ENCODE data around the gene GPC6.

Gene GPC6

GRCh38 chr13:94239135-94239534 lies 1012.5 kb downstream of the GPC6 start:
- Histone ChIP-seq H3K36me3 (ENCODE audit: insufficient read depth, low read depth, low read length) (no peaks in the 10 kb centered on the region), H3K9me3 (ENCODE audit: insufficient read depth, low read depth, low read length) (no peaks in the 10 kb centered on the region), H3K4me1 (ENCODE audit: insufficient read depth, low read length) (no peaks in the 10 kb centered on the region), H3K4me3 (ENCODE audit: low read length) (no peak overlapping the region), H3K9ac (ENCODE audit: low read depth, low read length) (no peak overlapping the region), H3K27me3 (ENCODE audit: insufficient read depth, low read length) (no peaks in the 10 kb centered on the region), H3K27ac (ENCODE audit: low read length) (no peak overlapping the region)

GRCh38 chr13:94242554-94242953 lies 1015.9 kb downstream of the GPC6 start:
- no peaks in the 10 kb centered on the region for H3K36me3 ChIP-seq (ENCODE audit: insufficient read depth, low read depth, low read length)
- no peak overlapping the region for H3K4me3 ChIP-seq (ENCODE audit: low read length)
- no peaks in the 10 kb centered on the region for H3K4me1 ChIP-seq (ENCODE audit: insufficient read depth, low read length)
- no peaks in the 10 kb centered on the region for H3K27me3 ChIP-seq (ENCODE audit: insufficient read depth, low read length)
- H3K9me3 ChIP-seq (ENCODE audit: insufficient read depth, low read depth, low read length), result peaks cover 5% of the 10 kb centered on the region; the same call in 1 of the 2 replicates
- H3K9ac ChIP-seq (ENCODE audit: low read depth, low read length), result no peak overlapping the region
- H3K27ac ChIP-seq (ENCODE audit: low read length), result no peak overlapping the region

DNA sequence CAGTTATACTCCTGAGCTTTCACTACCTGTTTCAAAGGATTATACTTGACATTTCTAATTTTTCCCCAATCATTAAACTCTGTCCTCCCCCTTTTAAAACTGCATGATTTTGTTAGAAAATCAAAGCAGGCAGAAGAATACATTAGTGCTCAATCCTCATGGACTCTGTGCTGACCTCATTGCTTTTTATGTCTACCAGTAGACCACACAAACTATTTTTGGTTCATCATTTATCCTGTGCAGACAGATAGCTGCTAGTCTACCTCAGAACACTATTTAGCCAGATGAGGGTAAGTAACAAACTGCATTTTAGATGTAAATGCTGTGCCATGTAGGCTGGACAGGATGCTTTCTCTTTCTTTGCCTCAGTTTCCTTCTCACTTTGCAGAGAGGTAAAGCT lies 1016.9 kb downstream of the GPC6 start:
- no peaks in the 10 kb centered on the region for H3K4me1 ChIP-seq (ENCODE audit: insufficient read depth, low read length)

GRCh38 chr13:94246495-94246894 lies 1019.9 kb downstream of the GPC6 start:
- Histone ChIP-seq H3K4me3 (ENCODE audit: low read length) (no peak overlapping the region), H3K27ac (ENCODE audit: low read length) (no peak overlapping the region), H3K27me3 (ENCODE audit: insufficient read depth, low read length) (no peaks in the 10 kb centered on the region), H3K9me3 (ENCODE audit: insufficient read depth, low read depth, low read length) (peaks cover 5% of the 10 kb centered on the region; the same call in 1 of the 2 replicates), H3K9ac (ENCODE audit: low read depth, low read length) (no peak overlapping the region), H3K36me3 (ENCODE audit: insufficient read depth, low read depth, low read length) (no peaks in the 10 kb centered on the region), H3K4me1 (ENCODE audit: insufficient read depth, low read length) (peaks cover 3% of the 10 kb centered on the region; the same call in 1 of the 2 replicates)

More for the DNA sequence above, 1016.9 kb downstream of the GPC6 start:
- Histone ChIP-seq H3K36me3 (ENCODE audit: insufficient read depth, low read depth, low read length) (no peaks in the 10 kb centered on the region), H3K9ac (ENCODE audit: low read depth, low read length) (no peak overlapping the region), H3K27me3 (ENCODE audit: insufficient read depth, low read length) (no peaks in the 10 kb centered on the region), H3K4me3 (ENCODE audit: low read length) (no peak overlapping the region), H3K27ac (ENCODE audit: low read length) (no peak overlapping the region), H3K9me3 (ENCODE audit: insufficient read depth, low read depth, low read length) (peaks cover 5% of the 10 kb centered on the region; the same call in 1 of the 2 replicates)

- peaks cover 5% of the 10 kb centered on the region; the same call in 1 of the 2 replicates for H3K9me3 ChIP-seq (ENCODE audit: insufficient read depth, low read depth, low read length)
- H3K9ac ChIP-seq (ENCODE audit: low read depth, low read length), result no peak overlapping the region
- H3K4me3 ChIP-seq (ENCODE audit: low read length), result no peak overlapping the region
- peaks cover 3% of the 10 kb centered on the region; the same call in 1 of the 2 replicates for H3K4me1 ChIP-seq (ENCODE audit: insufficient read depth, low read length)
- no peaks in the 10 kb centered on the region for H3K36me3 ChIP-seq (ENCODE audit: insufficient read depth, low read depth, low read length)
- no peaks in the 10 kb centered on the region for H3K27me3 ChIP-seq (ENCODE audit: insufficient read depth, low read length)
- H3K27ac ChIP-seq (ENCODE audit: low read length), result no peak overlapping the region
Measured at GRCh38 chr13:94247890-94248289, 1021.3 kb downstream of the GPC6 start.

DNA sequence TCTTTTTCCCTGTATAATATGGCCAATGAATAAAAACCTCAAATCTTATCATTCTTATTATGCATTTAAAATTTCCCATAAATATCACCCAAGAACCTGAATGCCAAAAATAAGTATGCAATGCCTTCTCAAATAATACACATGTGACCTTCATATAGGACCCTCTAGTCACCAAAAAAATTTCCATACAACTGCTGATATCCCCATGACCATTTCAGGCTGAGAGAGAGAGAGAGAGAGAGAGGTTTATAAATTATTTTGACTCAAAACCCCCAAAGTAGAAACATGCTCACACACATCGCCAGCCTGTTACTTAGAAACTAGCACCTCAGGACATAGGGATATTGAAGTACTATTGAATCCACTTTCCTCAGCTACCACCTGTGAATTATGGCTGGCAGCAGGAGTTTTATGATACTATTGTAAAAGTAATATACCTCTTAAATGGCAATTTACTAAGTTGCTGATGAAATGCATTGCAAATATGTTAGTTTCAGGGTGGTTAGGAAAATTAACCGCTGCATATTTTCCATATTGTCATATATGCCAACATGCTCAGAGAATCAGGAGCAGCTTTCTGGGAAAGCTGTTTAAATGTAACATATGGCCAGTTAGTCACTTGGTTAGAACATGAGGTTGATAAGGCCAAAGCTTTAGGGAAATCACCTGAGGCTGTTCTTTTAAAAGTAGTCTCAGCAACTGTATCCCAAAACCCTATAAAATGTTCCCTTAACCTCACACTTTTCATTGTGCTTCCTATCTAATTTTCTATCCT lies 1022.0 kb downstream of the GPC6 start:
- no peak overlapping the region for H3K4me3 ChIP-seq (ENCODE audit: low read length)

DNA sequence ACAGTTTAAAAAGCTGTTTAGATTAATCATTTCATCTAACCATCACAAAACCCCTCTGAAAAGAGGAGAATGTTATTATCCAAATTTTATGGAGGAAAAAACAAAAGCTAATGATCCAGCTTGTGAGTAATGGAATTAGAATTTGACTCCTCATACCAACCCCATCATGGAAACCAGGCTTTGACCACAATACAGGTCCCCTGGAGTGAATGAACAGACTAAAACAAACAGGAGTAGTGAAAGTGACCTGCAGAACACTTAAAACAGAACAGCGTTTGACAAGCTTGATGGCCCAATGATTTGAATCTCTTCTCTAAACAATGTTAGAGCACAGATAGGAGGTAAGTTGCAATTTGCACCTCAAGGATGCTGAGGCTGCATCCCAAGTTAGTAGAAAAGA lies 1022.9 kb downstream of the GPC6 start:
- H3K27me3 ChIP-seq (ENCODE audit: insufficient read depth, low read length), result no peaks in the 10 kb centered on the region
- peaks cover 5% of the 10 kb centered on the region; the same call in 1 of the 2 replicates for H3K9me3 ChIP-seq (ENCODE audit: insufficient read depth, low read depth, low read length)
- H3K9ac ChIP-seq (ENCODE audit: low read depth, low read length), result no peak overlapping the region
- no peaks in the 10 kb centered on the region for H3K36me3 ChIP-seq (ENCODE audit: insufficient read depth, low read depth, low read length)
- H3K4me1 ChIP-seq (ENCODE audit: insufficient read depth, low read length), result peaks cover 3% of the 10 kb centered on the region; the same call in 1 of the 2 replicates
- H3K27ac ChIP-seq (ENCODE audit: low read length), result no peak overlapping the region
- no peak overlapping the region for H3K4me3 ChIP-seq (ENCODE audit: low read length)

More for the DNA sequence above, 1022.0 kb downstream of the GPC6 start:
- Histone ChIP-seq H3K36me3 (ENCODE audit: insufficient read depth, low read depth, low read length) (no peaks in the 10 kb centered on the region), H3K4me1 (ENCODE audit: insufficient read depth, low read length) (peaks cover 3% of the 10 kb centered on the region; the same call in 1 of the 2 replicates), H3K9ac (ENCODE audit: low read depth, low read length) (no peak overlapping the region), H3K27ac (ENCODE audit: low read length) (no peak overlapping the region), H3K27me3 (ENCODE audit: insufficient read depth, low read length) (no peaks in the 10 kb centered on the region), H3K9me3 (ENCODE audit: insufficient read depth, low read depth, low read length) (peaks cover 5% of the 10 kb centered on the region; the same call in 1 of the 2 replicates)

DNA sequence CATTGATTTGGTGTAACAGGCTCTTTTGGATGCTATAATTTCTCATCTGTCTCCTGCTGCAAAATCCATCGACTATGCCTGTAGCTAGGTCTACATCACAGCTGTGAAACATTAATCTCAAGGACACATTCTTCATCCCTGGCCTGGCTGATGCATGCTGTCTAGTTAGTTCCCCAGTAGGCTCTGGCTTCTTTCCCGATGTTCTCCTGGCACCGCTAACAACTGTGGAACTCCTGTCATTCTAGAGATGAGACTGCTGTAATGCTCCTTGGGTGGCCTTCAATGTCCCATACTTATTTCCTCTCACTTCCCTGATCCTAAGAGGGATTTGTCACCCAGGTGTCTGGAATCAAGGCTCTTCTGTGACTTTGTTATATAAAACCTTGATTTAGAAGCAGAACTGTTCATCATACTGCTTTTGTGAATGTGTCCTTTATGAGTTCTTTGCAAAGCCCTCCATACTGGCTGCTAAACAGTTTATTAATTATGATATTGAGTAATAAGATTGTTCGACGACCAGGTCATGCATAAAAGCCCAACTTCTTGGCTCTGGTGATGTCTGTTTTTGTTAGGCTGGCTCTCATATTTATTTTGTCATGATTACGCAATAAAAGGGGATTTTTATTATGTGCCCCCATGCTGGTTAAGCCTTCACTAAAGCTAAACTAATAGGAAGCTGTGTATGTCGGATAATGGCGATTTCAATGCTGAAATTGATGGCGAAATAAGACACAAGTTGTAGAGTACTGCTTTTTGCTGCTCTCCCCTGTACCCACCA lies 1025.4 kb downstream of the GPC6 start:
- H3K36me3 ChIP-seq (ENCODE audit: insufficient read depth, low read depth, low read length), result no peaks in the 10 kb centered on the region
- H3K9me3 ChIP-seq (ENCODE audit: insufficient read depth, low read depth, low read length), result no peaks in the 10 kb centered on the region
- H3K4me1 ChIP-seq (ENCODE audit: insufficient read depth, low read length), result peaks cover 3% of the 10 kb centered on the region; the same call in 1 of the 2 replicates
- H3K4me3 ChIP-seq (ENCODE audit: low read length), result no peak overlapping the region
- no peaks in the 10 kb centered on the region for H3K27me3 ChIP-seq (ENCODE audit: insufficient read depth, low read length)
- no peak overlapping the region for H3K9ac ChIP-seq (ENCODE audit: low read depth, low read length)
- H3K27ac ChIP-seq (ENCODE audit: low read length), result no peak overlapping the region

DNA sequence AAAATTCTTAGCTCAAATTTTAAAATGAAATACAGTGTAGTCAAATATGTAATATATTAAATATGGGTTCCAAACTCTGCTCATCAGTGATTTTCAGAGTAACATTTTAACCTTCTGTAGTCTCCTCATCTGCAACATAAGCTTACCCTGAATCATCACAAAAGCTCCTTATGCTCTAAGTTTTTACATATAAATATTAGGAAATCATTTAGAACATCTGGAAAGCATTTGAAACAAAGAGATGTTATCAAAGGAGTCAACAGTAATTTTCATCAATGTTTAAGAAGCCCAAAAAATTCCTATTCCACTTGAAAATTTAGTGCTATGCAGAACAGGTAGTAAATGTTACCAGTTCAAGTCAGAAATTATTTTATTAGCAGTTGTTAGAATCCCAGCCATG lies 1028.1 kb downstream of the GPC6 start:
- Histone ChIP-seq H3K27ac (ENCODE audit: low read length) (no peak overlapping the region), H3K27me3 (ENCODE audit: insufficient read depth, low read length) (no peaks in the 10 kb centered on the region), H3K9me3 (ENCODE audit: insufficient read depth, low read depth, low read length) (no peaks in the 10 kb centered on the region), H3K4me3 (ENCODE audit: low read length) (no peak overlapping the region), H3K9ac (ENCODE audit: low read depth, low read length) (no peak overlapping the region), H3K4me1 (ENCODE audit: insufficient read depth, low read length) (no peaks in the 10 kb centered on the region), H3K36me3 (ENCODE audit: insufficient read depth, low read depth, low read length) (no peaks in the 10 kb centered on the region)

- H3K27ac ChIP-seq (ENCODE audit: low read length), result no peak overlapping the region
- no peak overlapping the region for H3K4me3 ChIP-seq (ENCODE audit: low read length)
- H3K9me3 ChIP-seq (ENCODE audit: insufficient read depth, low read depth, low read length), result no peaks in the 10 kb centered on the region
- H3K9ac ChIP-seq (ENCODE audit: low read depth, low read length), result no peak overlapping the region
- no peaks in the 10 kb centered on the region for H3K36me3 ChIP-seq (ENCODE audit: insufficient read depth, low read depth, low read length)
- no peaks in the 10 kb centered on the region for H3K27me3 ChIP-seq (ENCODE audit: insufficient read depth, low read length)
- H3K4me1 ChIP-seq (ENCODE audit: insufficient read depth, low read length), result no peaks in the 10 kb centered on the region
Measured at GRCh38 chr13:94256721-94257120, 1030.1 kb downstream of the GPC6 start.

GRCh38 chr13:94259984-94260383 lies 1033.4 kb downstream of the GPC6 start:
- no peaks in the 10 kb centered on the region for H3K36me3 ChIP-seq (ENCODE audit: insufficient read depth, low read depth, low read length)
- H3K9ac ChIP-seq (ENCODE audit: low read depth, low read length), result no peak overlapping the region
- no peak overlapping the region for H3K27ac ChIP-seq (ENCODE audit: low read length)
- no peak overlapping the region for H3K4me3 ChIP-seq (ENCODE audit: low read length)
- no peaks in the 10 kb centered on the region for H3K9me3 ChIP-seq (ENCODE audit: insufficient read depth, low read depth, low read length)
- H3K4me1 ChIP-seq (ENCODE audit: insufficient read depth, low read length), result no peaks in the 10 kb centered on the region
- H3K27me3 ChIP-seq (ENCODE audit: insufficient read depth, low read length), result no peaks in the 10 kb centered on the region
